H9 (cell line): ENCODE results near the gene TDRD9. TPM values are rescaled to one million over a fixed set of nuclear protein-coding genes. Genes with fewer than 3 reads are reported as not detected.
A peak's percentile ranks its signal among the peaks of the same experiment; 100 is the strongest.

Experiments used
- DNase-seq: peaks from one replicate; pipeline ENCODE4 v3.0.0-alpha.2; 2017
- H2AFZ ChIP-seq: one replicate; pipeline ENCODE4 v1.6.1; 2013; ENCODE audit warnings: mild to moderate bottlenecking, low read length, control low read depth, moderate library complexity
- H2AK5ac ChIP-seq: 2 replicates; pipeline ENCODE4 v1.6.1; 2013; ENCODE audit warnings: low read length, control low read depth, mixed read lengths; ENCODE audit not compliant: insufficient read length
- H2BK120ac ChIP-seq: one replicate; pipeline ENCODE4 v1.6.1; 2013; ENCODE audit warnings: low read depth, mild to moderate bottlenecking, low read length, control low read depth, inconsistent platforms; ENCODE audit not compliant: poor library complexity, severe bottlenecking
- H2BK12ac ChIP-seq: 2 replicates; pipeline ENCODE4 v1.6.1; 2013; ENCODE audit warnings: low read length, control low read depth, mixed read lengths, low read depth; ENCODE audit not compliant: insufficient read length
- H2BK15ac ChIP-seq: 2 replicates; pipeline ENCODE4 v1.6.1; 2013; ENCODE audit warnings: low read depth, low read length, control low read depth
- H2BK20ac ChIP-seq: one replicate; pipeline ENCODE4 v1.6.1; 2013; ENCODE audit warnings: low read depth, mild to moderate bottlenecking, low read length, control low read depth, inconsistent platforms; ENCODE audit not compliant: poor library complexity, severe bottlenecking
- H2BK5ac ChIP-seq: 2 replicates; pipeline ENCODE4 v1.6.1; 2013; ENCODE audit warnings: low read length, control low read depth, mixed read lengths; ENCODE audit not compliant: insufficient read length
- H3K14ac ChIP-seq: 2 replicates; pipeline ENCODE4 v1.6.1; 2013; ENCODE audit warnings: low read length, control low read depth; ENCODE audit not compliant: insufficient read depth
- H3K18ac ChIP-seq: 2 replicates; pipeline ENCODE4 v1.6.1; 2013; ENCODE audit warnings: low read depth, mild to moderate bottlenecking, mixed read lengths, low read length, control low read depth; ENCODE audit not compliant: insufficient read length
- H3K23ac ChIP-seq: 2 replicates; pipeline ENCODE4 v1.6.1; 2013; ENCODE audit warnings: low read length, control low read depth, mixed read lengths, low read depth; ENCODE audit not compliant: insufficient read length
- H3K23me2 ChIP-seq: 2 replicates; pipeline ENCODE4 v1.6.1; 2013; ENCODE audit warnings: low read depth, mild to moderate bottlenecking, mixed read lengths, low read length, control low read depth; ENCODE audit not compliant: insufficient read length, poor library complexity, severe bottlenecking
- H3K27ac ChIP-seq: 2 replicates; pipeline ENCODE4 v1.5.1; 2013; ENCODE audit warnings: low read length, control low read depth, mixed read lengths, low read depth; ENCODE audit not compliant: insufficient read length
- H3K27me3 ChIP-seq: 2 replicates; pipeline ENCODE4 v1.6.1; 2013; ENCODE audit warnings: low read length, control low read depth, inconsistent platforms; ENCODE audit not compliant: insufficient read depth
- H3K4ac ChIP-seq: 2 replicates; pipeline ENCODE4 v1.6.1; 2013; ENCODE audit warnings: low read depth, mild to moderate bottlenecking, control low read depth, inconsistent platforms, low read length, moderate library complexity
- H3K4me1 ChIP-seq: 2 replicates; pipeline ENCODE4 v1.6.1; 2013; ENCODE audit warnings: low read length, control low read depth, inconsistent platforms; ENCODE audit not compliant: insufficient read depth
- H3K4me2 ChIP-seq: 2 replicates; pipeline ENCODE4 v1.6.1; 2013; ENCODE audit warnings: low read length, control low read depth, mixed read lengths; ENCODE audit not compliant: insufficient read length, insufficient read depth
- H3K56ac ChIP-seq: 2 replicates; pipeline ENCODE4 v1.6.1; 2013; ENCODE audit warnings: low read depth, mild to moderate bottlenecking, mixed read lengths, low read length, control low read depth; ENCODE audit not compliant: insufficient read length
- H3K79me1 ChIP-seq: 2 replicates; pipeline ENCODE4 v1.6.1; 2013; ENCODE audit warnings: low read depth, mild to moderate bottlenecking, moderate library complexity, low read length, control low read depth, inconsistent platforms; ENCODE audit not compliant: insufficient read depth, poor library complexity, severe bottlenecking
- H3K79me2 ChIP-seq: 2 replicates; pipeline ENCODE4 v1.6.1; 2013; ENCODE audit warnings: low read length, control low read depth, inconsistent platforms; ENCODE audit not compliant: insufficient read depth
- H3K9ac ChIP-seq: 2 replicates; pipeline ENCODE4 v1.6.1; 2013; ENCODE audit warnings: low read length, control low read depth, mixed read lengths; ENCODE audit not compliant: insufficient read length; ENCODE audit errors: extremely low read depth
- H3K9me3 ChIP-seq: one replicate; pipeline ENCODE4 v1.6.1; 2013; ENCODE audit warnings: low read depth, low read length, inconsistent platforms; ENCODE audit not compliant: control insufficient read depth
- H3T11ph ChIP-seq: one replicate; pipeline ENCODE4 v1.6.1; 2013; ENCODE audit warnings: mild to moderate bottlenecking, low read length, control low read depth, inconsistent platforms
- H4K20me1 ChIP-seq: one replicate; pipeline ENCODE4 v1.6.1; 2013; ENCODE audit not compliant: control insufficient read depth, insufficient read length, insufficient read depth
- H4K5ac ChIP-seq: 2 replicates; pipeline ENCODE4 v1.6.1; 2013; ENCODE audit warnings: low read depth, mild to moderate bottlenecking, mixed read lengths, low read length, control low read depth; ENCODE audit not compliant: insufficient read length
- H4K8ac ChIP-seq: replicated peaks from 2 replicates; pipeline ENCODE4 v1.6.1; 2013; ENCODE audit warnings: low read length, control low read depth, mixed read lengths, low read depth; ENCODE audit not compliant: insufficient read length
- H4K91ac ChIP-seq: 2 replicates; pipeline ENCODE4 v1.6.1; 2013; ENCODE audit warnings: low read depth, mild to moderate bottlenecking, moderate library complexity, mixed read lengths, low read length, control low read depth; ENCODE audit not compliant: insufficient read length
- H3K27ac Mint-ChIP-seq, 3 experiments: 2 replicates in 2 of 3; 3 replicates in 1 of 3; pipeline ENCODE4 v1.8.0; 2020 to 2021; ENCODE audit warnings: mixed read lengths in 3 of 3, mild to moderate bottlenecking in 1 of 3, moderate library complexity in 1 of 3
- H3K27me3 Mint-ChIP-seq: 2 replicates; pipeline ENCODE4 v1.8.0; 2021; ENCODE audit warnings: low read depth, mild to moderate bottlenecking, moderate library complexity, mixed read lengths
- H3K36me3 Mint-ChIP-seq, 3 experiments: 2 replicates in 2 of 3; 3 replicates in 1 of 3; pipeline ENCODE4 v1.8.0; 2020 to 2021; ENCODE audit warnings: low read depth in 3 of 3, mixed read lengths in 3 of 3; ENCODE audit not compliant: insufficient read depth in 1 of 3
- H3K4me1 Mint-ChIP-seq, 2 experiments: 2 replicates each; pipeline ENCODE4 v1.8.0; 2020; ENCODE audit warnings: mixed read lengths in 2 of 2
- H3K4me3 Mint-ChIP-seq, 2 experiments: 2 replicates in 1 of 2; 3 replicates in 1 of 2; pipeline ENCODE4 v1.8.0; 2020 to 2021; ENCODE audit warnings: mild to moderate bottlenecking in 2 of 2, mixed read lengths in 2 of 2, moderate library complexity in 1 of 2
- H3K9me3 Mint-ChIP-seq, 2 experiments: 2 replicates in 1 of 2; 3 replicates in 1 of 2; pipeline ENCODE4 v1.8.0; 2020; ENCODE audit warnings: mild to moderate bottlenecking in 2 of 2, mixed read lengths in 2 of 2, moderate library complexity in 1 of 2
- WGBS: extraction: QIAGEN DNeasy Blood & Tissue Kit; methylation state at CpG from one replicate; pipeline ENCODE4 v1.1.7; 2013; ENCODE audit warnings: missing lambda C conversion rate, low lambda C conversion rate, mixed read lengths; ENCODE audit not compliant: insufficient read length; ENCODE audit errors: extremely low coverage; 5-methylcytosine and 5-hydroxymethylcytosine counted together
- total RNA-seq: library from RNA; stranded (reverse); gene quantifications from 2 replicates; pipeline ENCODE4 v1.2.1, GENCODE V29; 2021
- TF ChIP-seq, protein P1 (sequence below): fragments of 200-600 bp; sonication (generic); conservative IDR thresholded peaks from 3 replicates; pipeline ENCODE4 v1.8.0; 2021; ENCODE audit warnings: antibody characterized with exemption, mild to moderate bottlenecking

The TDRD9 gene
- total RNA-seq, 1 experiment from 2014 or later = not detected

DNA sequence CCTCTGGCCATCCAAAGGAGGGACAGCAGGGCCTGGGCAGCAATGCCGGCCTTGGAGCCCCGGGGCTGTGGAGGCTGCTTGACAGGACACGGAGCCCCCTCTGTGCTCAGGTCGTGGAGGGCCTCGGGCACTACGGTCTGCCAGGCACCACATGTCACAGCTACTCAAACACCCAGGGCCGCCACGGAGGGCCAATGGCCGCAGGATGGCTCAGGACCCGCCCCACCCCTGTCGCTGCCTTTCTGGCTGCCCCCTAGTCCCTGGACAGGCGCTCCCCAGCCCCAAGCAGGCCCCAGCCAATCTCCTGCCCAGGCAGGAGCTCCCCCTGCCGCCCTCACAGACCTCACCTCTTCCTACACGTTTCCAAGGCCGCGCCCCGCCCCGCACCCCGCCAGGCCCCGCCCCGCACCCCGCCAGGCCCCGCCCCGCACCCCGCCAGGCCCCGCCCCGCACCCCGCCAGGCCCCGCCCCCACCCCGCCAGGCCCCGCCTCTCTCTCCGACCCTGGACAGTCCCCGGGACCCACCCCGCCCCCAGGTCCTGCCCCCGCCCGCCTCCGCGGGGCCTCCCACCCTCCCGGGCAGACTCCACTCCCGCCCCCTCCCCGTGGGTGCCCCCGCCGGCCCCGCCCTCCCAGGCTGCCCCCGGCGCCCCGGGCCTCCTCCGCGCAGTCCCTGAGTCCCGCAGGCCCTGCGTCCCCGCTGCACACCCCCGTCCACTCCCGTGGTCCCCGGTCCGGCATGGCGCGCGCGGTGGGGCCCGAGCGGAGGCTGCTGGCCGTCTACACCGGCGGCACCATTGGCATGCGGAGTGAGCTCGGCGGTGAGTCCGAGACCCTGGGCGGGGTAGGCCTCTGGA is 157.0 kb downstream of the TDRD9 start, which contains the start of gene ASPG:
Gene ASPG, plus strand, starts transcription at position 669 of the 857 bp plus-strand sequence. Its CDS starts 71 bp downstream, at position 740.
- Mint-ChIP-seq H3K36me3 (no peaks in the 10 kb centered on the region), H3K27ac (no peak within 1 kb of the TSS; a peak in 1 of 7 replicates), H3K4me1 (peaks cover 0 to 6% of the 10 kb centered on the region in 2 experiments; a peak in 2 of 4 replicates), H3K4me3 (no peak within 1 kb of the TSS; a peak in 1 of 5 replicates), H3K9me3 (no peaks in the 10 kb centered on the region; a peak in 2 of 5 replicates), H3K27me3 (peaks cover 5% of the 10 kb centered on the region)
- H3T11ph ChIP-seq = no peak within 1 kb of the TSS
- H3K27ac ChIP-seq = no peak within 1 kb of the TSS
- H3K4ac ChIP-seq = no peak within 1 kb of the TSS
- H2AFZ ChIP-seq = no peak within 1 kb of the TSS
- H3K23me2 ChIP-seq = no peaks in the 10 kb centered on the region
- H3K23ac ChIP-seq = no peak within 1 kb of the TSS
- no peak within 1 kb of the TSS for H2BK120ac ChIP-seq
- H3K56ac ChIP-seq = no peak within 1 kb of the TSS
- no peaks in the 10 kb centered on the region for H3K79me2 ChIP-seq
- TF ChIP-seq, protein P1, sequence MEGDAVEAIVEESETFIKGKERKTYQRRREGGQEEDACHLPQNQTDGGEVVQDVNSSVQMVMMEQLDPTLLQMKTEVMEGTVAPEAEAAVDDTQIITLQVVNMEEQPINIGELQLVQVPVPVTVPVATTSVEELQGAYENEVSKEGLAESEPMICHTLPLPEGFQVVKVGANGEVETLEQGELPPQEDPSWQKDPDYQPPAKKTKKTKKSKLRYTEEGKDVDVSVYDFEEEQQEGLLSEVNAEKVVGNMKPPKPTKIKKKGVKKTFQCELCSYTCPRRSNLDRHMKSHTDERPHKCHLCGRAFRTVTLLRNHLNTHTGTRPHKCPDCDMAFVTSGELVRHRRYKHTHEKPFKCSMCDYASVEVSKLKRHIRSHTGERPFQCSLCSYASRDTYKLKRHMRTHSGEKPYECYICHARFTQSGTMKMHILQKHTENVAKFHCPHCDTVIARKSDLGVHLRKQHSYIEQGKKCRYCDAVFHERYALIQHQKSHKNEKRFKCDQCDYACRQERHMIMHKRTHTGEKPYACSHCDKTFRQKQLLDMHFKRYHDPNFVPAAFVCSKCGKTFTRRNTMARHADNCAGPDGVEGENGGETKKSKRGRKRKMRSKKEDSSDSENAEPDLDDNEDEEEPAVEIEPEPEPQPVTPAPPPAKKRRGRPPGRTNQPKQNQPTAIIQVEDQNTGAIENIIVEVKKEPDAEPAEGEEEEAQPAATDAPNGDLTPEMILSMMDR = no peak
- no peak within 1 kb of the TSS; the same call in none of the 2 replicates for H3K14ac ChIP-seq
- no peak within 1 kb of the TSS for H2AK5ac ChIP-seq
- H3K4me1 ChIP-seq = no peaks in the 10 kb centered on the region
- no peak within 1 kb of the TSS for H2BK12ac ChIP-seq
- no peaks in the 10 kb centered on the region for H4K20me1 ChIP-seq
- H3K4me2 ChIP-seq = no peak within 1 kb of the TSS
- no peaks in the 10 kb centered on the region for H3K79me1 ChIP-seq
- no peak within 1 kb of the TSS for H4K91ac ChIP-seq
- no peak within 1 kb of the TSS for H3K9ac ChIP-seq
- H2BK20ac ChIP-seq = no peak within 1 kb of the TSS
- H3K27me3 ChIP-seq = no peaks in the 10 kb centered on the region
- no peak within 1 kb of the TSS for H3K18ac ChIP-seq
- H4K5ac ChIP-seq = no peak within 1 kb of the TSS
- DNase-seq = peak; percentile 94
- no peaks in the 10 kb centered on the region for H3K9me3 ChIP-seq
- H4K8ac ChIP-seq = no peak within 1 kb of the TSS
- WGBS = no CpG with 5 or more reads among the region's 70 CpGs
- no peak within 1 kb of the TSS for H2BK5ac ChIP-seq
- no peak within 1 kb of the TSS for H2BK15ac ChIP-seq
